Activated CD4-positive, alpha-beta T cell treated with anti-CD3 and anti-CD28 coated beads for 4 hours (primary cell): ENCODE results near the gene PBX1.
"Not testable (repeated sequence)": the region's sequence is repeated elsewhere in the genome, so short reads cannot be mapped to it uniquely, and the experiment has no call there.

Source experiments
- DNase-seq, 2 donors: peaks; one replicate each; pipeline ENCODE4 v3.0.0-alpha.2; 2020

PBX1 gene

GRCh38 chr1:164592634-164593033 is 33.6 kb downstream of the PBX1 start:
- DNase-seq, result no peak

- no peak for DNase-seq
Measured at GRCh38 chr1:164595212-164595611, 36.2 kb downstream of the PBX1 start.

GRCh38 chr1:164596172-164596571 is 37.2 kb downstream of the PBX1 start:
- no peak for DNase-seq

GRCh38 chr1:164598719-164599118 is 39.7 kb downstream of the PBX1 start:
- no peak for DNase-seq

GRCh38 chr1:164599272-164599671 is 40.3 kb downstream of the PBX1 start:
- no peak for DNase-seq

GRCh38 chr1:164601399-164602100 is 42.6 kb downstream of the PBX1 start:
- no peak for DNase-seq

GRCh38 chr1:164602101-164602422 is 43.1 kb downstream of the PBX1 start:
- no peak for DNase-seq

GRCh38 chr1:164602480-164603093 is 43.6 kb downstream of the PBX1 start:
- no peak for DNase-seq

GRCh38 chr1:164603805-164604204 is 44.8 kb downstream of the PBX1 start:
- DNase-seq, result not testable (repeated sequence)

- DNase-seq, result no peak
Measured at GRCh38 chr1:164604541-164604940, 45.6 kb downstream of the PBX1 start.

- DNase-seq, result no peak
Measured at GRCh38 chr1:164605254-164606091, 46.5 kb downstream of the PBX1 start.

GRCh38 chr1:164607351-164607750 is 48.4 kb downstream of the PBX1 start:
- DNase-seq, result no peak

- no peak for DNase-seq
Measured at GRCh38 chr1:164608651-164609057, 49.7 kb downstream of the PBX1 start.

- DNase-seq, result no peak
Measured at GRCh38 chr1:164609089-164609488, 50.1 kb downstream of the PBX1 start.

- no peak for DNase-seq
Measured at GRCh38 chr1:164610538-164611222, 51.7 kb downstream of the PBX1 start.

- DNase-seq, result no peak
Measured at GRCh38 chr1:164611754-164612642, 53.0 kb downstream of the PBX1 start.

- DNase-seq, result no peak
Measured at GRCh38 chr1:164613176-164613575, 54.2 kb downstream of the PBX1 start.

GRCh38 chr1:164614316-164614715 is 55.3 kb downstream of the PBX1 start:
- DNase-seq, result no peak

- DNase-seq, result no peak
Measured at GRCh38 chr1:164617377-164618201, 58.6 kb downstream of the PBX1 start.

- no peak for DNase-seq
Measured at GRCh38 chr1:164618202-164618564, 59.2 kb downstream of the PBX1 start.

- no peak for DNase-seq
Measured at GRCh38 chr1:164619006-164619784, 60.2 kb downstream of the PBX1 start.
